Liver (tissue), 9 donors: ENCODE measurements around the gene NKTR. TPM values are rescaled to one million over a fixed set of nuclear protein-coding genes. Genes with fewer than 3 reads are reported as not detected.

Experiments
- DNase-seq: peaks from one replicate; pipeline ENCODE4 v3.0.0-alpha.2; 2017; ENCODE audit warnings: low spot score
- H3K27ac ChIP-seq, 2 donors: one replicate each; pipeline ENCODE4 v1.7.0; 2013; ENCODE audit warnings: inconsistent platforms in 2 of 2, low read length in 2 of 2, control low read depth in 1 of 2, low read depth in 1 of 2, mild to moderate bottlenecking in 1 of 2
- H3K27me3 ChIP-seq, 4 donors: one replicate each; pipeline versions ENCODE4 v1.6.1 to v1.7.0; 2013; ENCODE audit warnings: low read length in 3 of 4, inconsistent platforms in 1 of 4, mild to moderate bottlenecking in 1 of 4, moderate library complexity in 1 of 4; ENCODE audit not compliant: control insufficient read depth in 4 of 4, insufficient read depth in 4 of 4
- H3K36me3 ChIP-seq, 4 donors: one replicate each; pipeline versions ENCODE4 v1.6.1 to v1.7.0; 2013; ENCODE audit warnings: low read length in 3 of 4, mild to moderate bottlenecking in 3 of 4, low read depth in 1 of 4, moderate library complexity in 1 of 4; ENCODE audit not compliant: control insufficient read depth in 4 of 4, insufficient read depth in 3 of 4
- H3K4me1 ChIP-seq, 4 donors: one replicate each; pipeline versions ENCODE4 v1.6.1 to v1.7.0; 2013; ENCODE audit warnings: low read length in 3 of 4, mild to moderate bottlenecking in 3 of 4, moderate library complexity in 1 of 4; ENCODE audit not compliant: control insufficient read depth in 4 of 4, insufficient read depth in 4 of 4
- H3K4me3 ChIP-seq, 3 donors: one replicate each; pipeline versions ENCODE4 v1.6.1 to v1.7.0; 2013; ENCODE audit warnings: low read length in 3 of 3, control low read depth in 1 of 3, low read depth in 1 of 3, mild to moderate bottlenecking in 1 of 3
- H3K9ac ChIP-seq, 2 donors: one replicate each; pipeline ENCODE4 v1.7.0; 2013; ENCODE audit warnings: low read length in 2 of 2, mild to moderate bottlenecking in 2 of 2, moderate library complexity in 2 of 2, control low read depth in 1 of 2, low read depth in 1 of 2
- H3K9me3 ChIP-seq, 4 donors: one replicate each; pipeline versions ENCODE4 v1.6.1 to v1.7.0; 2013; ENCODE audit warnings: low read length in 3 of 4; ENCODE audit not compliant: control insufficient read depth in 4 of 4
- ATF3 ChIP-seq: IDR thresholded peaks from 2 replicates; pipeline ENCODE4 v1.6.1; 2016; ENCODE audit warnings: antibody characterized with exemption
- CTCF ChIP-seq: fragments of 150-350 bp; IDR thresholded peaks from 2 replicates; pipeline ENCODE4 v1.5.1; 2017; ENCODE audit warnings: improper control_type of control experiment, low read depth, low read length; ENCODE audit not compliant: missing input control
- EGR1 ChIP-seq, 2 donors: IDR thresholded peaks; 2 replicates each; pipeline ENCODE4 v1.6.1; 2016 to 2018; ENCODE audit warnings: antibody characterized with exemption in 2 of 2, low read depth in 2 of 2
- FOXA1 ChIP-seq: IDR thresholded peaks from 2 replicates; pipeline ENCODE4 v1.6.1; 2016; ENCODE audit warnings: antibody characterized with exemption
- FOXA2 ChIP-seq: IDR thresholded peaks from 2 replicates; pipeline ENCODE4 v1.6.1; 2016; ENCODE audit warnings: antibody characterized with exemption
- GABPA ChIP-seq, 2 donors: IDR thresholded peaks in 1 of 2; conservative IDR thresholded peaks in 1 of 2; 2 replicates each; pipeline ENCODE4 v1.6.1; 2016; ENCODE audit warnings: antibody characterized with exemption in 2 of 2, mild to moderate bottlenecking in 1 of 2, moderate library complexity in 1 of 2
- HNF4A ChIP-seq, 2 donors: conservative IDR thresholded peaks; 2 replicates each; pipeline ENCODE4 v1.6.1; 2016; ENCODE audit warnings: antibody characterized with exemption in 2 of 2, mild to moderate bottlenecking in 2 of 2
- HNF4G ChIP-seq: IDR thresholded peaks from 2 replicates; pipeline ENCODE4 v1.6.1; 2016; ENCODE audit warnings: antibody characterized with exemption
- JUND ChIP-seq, 2 donors: IDR thresholded peaks; 2 replicates each; pipeline ENCODE4 v1.6.1; 2016; ENCODE audit warnings: antibody characterized with exemption in 2 of 2
- MAX ChIP-seq: IDR thresholded peaks from 2 replicates; pipeline ENCODE4 v1.6.1; 2016; ENCODE audit warnings: antibody characterized with exemption
- NR2F2 ChIP-seq: IDR thresholded peaks from 2 replicates; pipeline ENCODE4 v1.6.1; 2016; ENCODE audit warnings: antibody characterized with exemption
- RAD21 ChIP-seq, 2 donors: IDR thresholded peaks; 2 replicates each; pipeline ENCODE4 v1.6.1; 2016; ENCODE audit warnings: antibody characterized with exemption in 2 of 2, mild to moderate bottlenecking in 2 of 2
- SP1 ChIP-seq: IDR thresholded peaks from 2 replicates; pipeline ENCODE4 v1.6.1; 2018; ENCODE audit warnings: antibody characterized with exemption, mild to moderate bottlenecking
- TAF1 ChIP-seq: conservative IDR thresholded peaks from 2 replicates; pipeline ENCODE4 v1.6.1; 2016; ENCODE audit warnings: antibody characterized with exemption, mild to moderate bottlenecking
- YY1 ChIP-seq: IDR thresholded peaks from 2 replicates; pipeline ENCODE4 v1.6.1; 2016; ENCODE audit warnings: antibody characterized with exemption, mild to moderate bottlenecking
- ZBTB33 ChIP-seq: IDR thresholded peaks from 2 replicates; pipeline ENCODE4 v1.6.1; 2016; ENCODE audit warnings: antibody characterized with exemption
- WGBS: extraction: QIAGEN DNeasy Blood & Tissue Kit; methylation state at CpG from one replicate; pipeline ENCODE4 v1.1.7; 2013; 5-methylcytosine and 5-hydroxymethylcytosine counted together
- polyA plus RNA-seq, 2 donors: library from polyadenylated mRNA; stranded (reverse) in 1 of 2; unstranded in 1 of 2; fragments of 200-250 nt in 1 of 2; fragments of >200 nt in 1 of 2; fragmentation: Nextera tagmentation in 1 of 2; extraction: Ambion mirVana in 1 of 2; gene quantifications; one replicate each; pipeline versions ENCODE4 v1.2.1 to v1.2.3, GENCODE V29; 2013 to 2015
- total RNA-seq, 2 donors: library from RNA; depleted of rRNA; stranded (reverse); fragments of >200 nt; gene quantifications; one replicate each; pipeline ENCODE4 v1.2.3, GENCODE V29; 2014
- TF ChIP-seq, protein P1 (sequence below): IDR thresholded peaks from 2 replicates; pipeline ENCODE4 v1.6.1; 2016; ENCODE audit warnings: antibody characterized with exemption, mild to moderate bottlenecking
- donor health status: healthy.
- donor health status: healthy.
- donor health status: healthy.
- donor health status: healthy.
- donor health status: healthy.

The NKTR gene
- total and polyA plus RNA-seq, 4 donors, result 5.8 to 75.5 (median 28.1) TPM

DNA sequence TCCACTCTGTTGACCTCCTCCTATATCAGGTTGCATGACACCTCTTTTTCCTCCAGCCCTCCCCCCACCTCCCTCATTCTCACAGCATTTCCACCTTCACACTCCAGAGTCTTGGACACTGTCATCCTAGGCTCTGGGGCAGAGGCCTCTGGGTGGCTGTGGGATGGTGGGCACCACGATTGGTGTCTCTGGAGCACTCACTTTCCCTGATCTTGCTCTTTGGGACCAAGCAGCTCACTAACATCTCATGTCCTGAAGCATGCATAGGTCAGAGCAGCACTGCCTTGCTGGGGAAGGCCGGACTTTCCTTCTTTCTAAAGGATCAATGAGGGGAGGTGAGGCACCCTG is 67.9 kb downstream of the NKTR start:
- Histone ChIP-seq H3K4me3 (no peak overlapping the region), H3K27ac (no peak overlapping the region), H3K9me3 (peaks cover 0 to 3% (median 0%) of the 10 kb centered on the region in 4 donors), H3K9ac (no peak overlapping the region), H3K4me1 (no peaks in the 10 kb centered on the region), H3K27me3 (no peaks in the 10 kb centered on the region), H3K36me3 (no peaks in the 10 kb centered on the region)
- TF ChIP-seq CTCF (no peak), RAD21 (IDR thresholded peaks at IDR 0.05) (no peak), NR2F2 (no peak), HNF4A (conservative IDR thresholded peaks at IDR 0.05) (no peak), JUND (IDR thresholded peaks at IDR 0.05) (no peak), GABPA (IDR thresholded peaks at IDR 0.05 in 1 of 2, conservative IDR thresholded peaks at IDR 0.05 in 1 of 2) (no peak), SP1 (no peak), HNF4G (no peak), FOXA2 (no peak), ZBTB33 (no peak), YY1 (no peak), ATF3 (no peak), MAX (no peak), FOXA1 (no peak)
- TF ChIP-seq, protein P1, sequence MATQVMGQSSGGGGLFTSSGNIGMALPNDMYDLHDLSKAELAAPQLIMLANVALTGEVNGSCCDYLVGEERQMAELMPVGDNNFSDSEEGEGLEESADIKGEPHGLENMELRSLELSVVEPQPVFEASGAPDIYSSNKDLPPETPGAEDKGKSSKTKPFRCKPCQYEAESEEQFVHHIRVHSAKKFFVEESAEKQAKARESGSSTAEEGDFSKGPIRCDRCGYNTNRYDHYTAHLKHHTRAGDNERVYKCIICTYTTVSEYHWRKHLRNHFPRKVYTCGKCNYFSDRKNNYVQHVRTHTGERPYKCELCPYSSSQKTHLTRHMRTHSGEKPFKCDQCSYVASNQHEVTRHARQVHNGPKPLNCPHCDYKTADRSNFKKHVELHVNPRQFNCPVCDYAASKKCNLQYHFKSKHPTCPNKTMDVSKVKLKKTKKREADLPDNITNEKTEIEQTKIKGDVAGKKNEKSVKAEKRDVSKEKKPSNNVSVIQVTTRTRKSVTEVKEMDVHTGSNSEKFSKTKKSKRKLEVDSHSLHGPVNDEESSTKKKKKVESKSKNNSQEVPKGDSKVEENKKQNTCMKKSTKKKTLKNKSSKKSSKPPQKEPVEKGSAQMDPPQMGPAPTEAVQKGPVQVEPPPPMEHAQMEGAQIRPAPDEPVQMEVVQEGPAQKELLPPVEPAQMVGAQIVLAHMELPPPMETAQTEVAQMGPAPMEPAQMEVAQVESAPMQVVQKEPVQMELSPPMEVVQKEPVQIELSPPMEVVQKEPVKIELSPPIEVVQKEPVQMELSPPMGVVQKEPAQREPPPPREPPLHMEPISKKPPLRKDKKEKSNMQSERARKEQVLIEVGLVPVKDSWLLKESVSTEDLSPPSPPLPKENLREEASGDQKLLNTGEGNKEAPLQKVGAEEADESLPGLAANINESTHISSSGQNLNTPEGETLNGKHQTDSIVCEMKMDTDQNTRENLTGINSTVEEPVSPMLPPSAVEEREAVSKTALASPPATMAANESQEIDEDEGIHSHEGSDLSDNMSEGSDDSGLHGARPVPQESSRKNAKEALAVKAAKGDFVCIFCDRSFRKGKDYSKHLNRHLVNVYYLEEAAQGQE, result no peak
- WGBS, result 89% methylated on average over 2 of the region's 2 CpGs
- no peak for DNase-seq

DNA sequence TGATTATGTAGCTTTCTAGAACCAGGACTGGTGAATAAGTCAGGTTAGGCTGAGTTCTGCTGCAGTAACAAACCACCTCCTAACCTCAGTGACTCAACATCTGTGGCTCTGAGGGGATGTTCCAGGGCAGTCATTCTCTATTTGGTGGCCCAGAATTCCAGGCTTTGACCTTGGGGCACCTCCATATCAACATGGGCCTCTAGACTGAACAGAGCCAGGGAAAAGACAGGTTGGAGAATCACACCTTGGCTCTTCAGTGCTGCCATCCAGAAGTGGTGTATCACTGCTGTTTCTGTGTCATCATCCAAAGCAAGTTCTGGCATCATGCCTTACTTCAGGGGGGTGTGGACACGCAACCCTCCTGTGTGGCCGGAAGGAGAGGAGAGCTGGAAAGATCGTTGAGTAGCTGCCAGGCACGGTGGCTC is 68.3 kb downstream of the NKTR start:
- 89% methylated on average over 4 of the region's 4 CpGs for WGBS
- no peak overlapping the region for H3K4me3 ChIP-seq
- DNase-seq, result no peak
- TF ChIP-seq ATF3, result no peak
- no peak for TF ChIP-seq TAF1
- TF ChIP-seq EGR1 (IDR thresholded peaks at IDR 0.05; ENCODE audit: low read depth in 2 of 2), result no peak
- no peak for TF ChIP-seq NR2F2
- no peak for TF ChIP-seq JUND (IDR thresholded peaks at IDR 0.05)
- TF ChIP-seq ZBTB33, result no peak
- TF ChIP-seq RAD21 (IDR thresholded peaks at IDR 0.05), result no peak
- TF ChIP-seq, protein P1, result no peak

More for the DNA sequence above, 68.3 kb downstream of the NKTR start:
- no peak overlapping the region for H3K27ac ChIP-seq
- no peak overlapping the region for H3K9ac ChIP-seq
- peaks cover 0 to 3% (median 0%) of the 10 kb centered on the region in 4 donors for H3K9me3 ChIP-seq
- no peaks in the 10 kb centered on the region for H3K27me3 ChIP-seq
- H3K36me3 ChIP-seq, result no peaks in the 10 kb centered on the region
- no peaks in the 10 kb centered on the region for H3K4me1 ChIP-seq
